ENCODE measurements around the gene RHBDF1.

DNA sequence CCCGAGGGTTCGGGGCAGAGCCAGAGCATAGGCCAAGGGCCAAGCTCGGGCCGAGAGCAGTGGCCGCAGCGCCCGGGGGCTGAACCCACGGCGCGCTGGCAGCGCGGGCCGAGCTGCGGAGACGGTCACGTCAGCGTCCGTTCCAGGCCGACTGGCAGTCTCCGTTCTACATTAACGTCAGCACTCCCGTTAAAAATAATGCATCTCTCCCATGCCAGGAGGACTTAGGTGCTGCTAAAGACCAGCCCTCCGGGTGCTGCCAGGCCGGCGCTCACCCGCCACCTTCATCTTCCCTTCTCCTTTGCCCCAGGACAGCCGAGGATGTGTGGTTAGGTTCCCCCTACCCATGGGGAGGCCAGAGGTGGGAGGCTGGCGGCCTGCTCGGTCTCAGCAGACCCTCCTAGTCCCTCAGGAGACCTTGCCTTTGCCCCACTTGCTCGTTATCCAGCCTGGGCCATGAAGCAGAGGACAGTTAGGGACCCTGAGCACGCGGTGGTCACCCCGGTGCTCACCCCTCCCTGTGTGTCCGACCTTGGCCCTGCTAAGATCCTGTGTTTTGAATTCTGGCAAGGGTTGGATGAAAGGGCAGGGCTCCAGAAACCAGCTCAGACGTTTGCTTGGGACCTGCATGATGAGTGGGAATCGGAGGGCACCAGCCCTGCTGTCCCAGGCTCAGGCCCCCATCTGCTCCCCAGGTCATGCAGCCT, 6.2 kb upstream of the RHBDF1 start:
- TF ChIP-seq, protein P1, sequence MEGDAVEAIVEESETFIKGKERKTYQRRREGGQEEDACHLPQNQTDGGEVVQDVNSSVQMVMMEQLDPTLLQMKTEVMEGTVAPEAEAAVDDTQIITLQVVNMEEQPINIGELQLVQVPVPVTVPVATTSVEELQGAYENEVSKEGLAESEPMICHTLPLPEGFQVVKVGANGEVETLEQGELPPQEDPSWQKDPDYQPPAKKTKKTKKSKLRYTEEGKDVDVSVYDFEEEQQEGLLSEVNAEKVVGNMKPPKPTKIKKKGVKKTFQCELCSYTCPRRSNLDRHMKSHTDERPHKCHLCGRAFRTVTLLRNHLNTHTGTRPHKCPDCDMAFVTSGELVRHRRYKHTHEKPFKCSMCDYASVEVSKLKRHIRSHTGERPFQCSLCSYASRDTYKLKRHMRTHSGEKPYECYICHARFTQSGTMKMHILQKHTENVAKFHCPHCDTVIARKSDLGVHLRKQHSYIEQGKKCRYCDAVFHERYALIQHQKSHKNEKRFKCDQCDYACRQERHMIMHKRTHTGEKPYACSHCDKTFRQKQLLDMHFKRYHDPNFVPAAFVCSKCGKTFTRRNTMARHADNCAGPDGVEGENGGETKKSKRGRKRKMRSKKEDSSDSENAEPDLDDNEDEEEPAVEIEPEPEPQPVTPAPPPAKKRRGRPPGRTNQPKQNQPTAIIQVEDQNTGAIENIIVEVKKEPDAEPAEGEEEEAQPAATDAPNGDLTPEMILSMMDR (IDR thresholded peaks at IDR 0.05; ENCODE audit: poor library complexity) = no peak
- TF ChIP-seq EZH2 (IDR thresholded peaks at IDR 0.05; ENCODE audit: borderline replicate concordance) (no peak), EZH2phosphoT487 (IDR thresholded peaks at IDR 0.05; ENCODE audit: low read depth, severe bottlenecking, unreplicated experiment) (no peak)

Data from hepatocyte (in vitro differentiated cells).